Endothelial cell of hepatic sinusoid (primary cell): ENCODE measurements around the gene OPN4.

Experiments used
- in situ Hi-C: cut with HindIII; loops from 2 replicates; pipeline ENCODE4 v1.10.0; 2017; ENCODE audit warnings: low sequenced_read_pairs

OPN4 gene

GRCh38 chr10:86715156-86715795 is 60.9 kb downstream of the OPN4 start:
- in situ Hi-C loops = no loop called here

DNA sequence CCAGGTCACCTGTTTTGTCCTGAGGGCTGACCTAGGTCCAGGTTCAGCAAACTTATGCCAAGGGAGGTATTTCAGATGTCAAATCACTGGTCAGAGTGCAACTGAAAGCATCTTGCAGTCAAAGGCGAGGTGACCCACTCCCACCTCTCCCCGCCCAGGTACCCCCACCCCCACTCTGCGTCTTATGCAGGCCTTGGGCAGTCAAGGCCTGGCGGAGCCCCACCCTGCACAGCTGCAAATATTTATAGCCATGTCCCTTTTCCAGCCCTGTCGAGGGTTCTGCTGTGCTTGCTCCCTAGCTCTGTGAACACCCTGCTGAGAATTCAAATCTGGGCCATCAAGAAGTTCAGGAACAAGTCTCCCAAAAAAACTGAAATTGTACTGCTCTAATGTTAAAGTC is 61.5 kb downstream of the OPN4 start:
- in situ Hi-C loops = no loop called here
